GM12878 (cell line): ENCODE results near the gene TICRR. TPM values are rescaled to one million over a fixed set of nuclear protein-coding genes. Genes with fewer than 3 reads are reported as not detected.

ENCODE experiments used
- ATAC-seq: fragments of 200-7000 bp; cut with Tn5 transposase; 3 replicates; pipeline ENCODE4 v1.9.1; 2020; ENCODE audit warnings: mild to moderate bottlenecking, moderate library complexity
- BruUV-seq: library from RNA; stranded (reverse); fragments of 400-500 nt; replicated peaks from 2 replicates; lab custom pipeline; 2021; lab: Mats Ljungman, UMichigan
- CTCF ChIA-PET: fragments of 300-600 bp; sonication (Branson Sonifier 250); formaldehyde crosslinking; extraction: SDS; loops from one replicate; lab custom pipeline; 2021; ENCODE audit warnings: inconsistent platforms; lab: Yijun Ruan, JAX
- POLR2A ChIA-PET: fragments of 350-600 bp; formaldehyde crosslinking; extraction: SDS; loops from one replicate; lab custom pipeline; 2021; ENCODE audit warnings: inconsistent platforms; lab: Charles Lee
- RAD21 ChIA-PET: fragments of 300-600 bp; sonication (Branson Sonifier 250); formaldehyde crosslinking; loops from one replicate; lab custom pipeline; 2023; ENCODE audit warnings: antibody characterized with exemption; ENCODE audit not compliant: unreplicated experiment; lab: Charles Lee
- SMC1A ChIA-PET: fragments of 300-600 bp; sonication (Branson Sonifier 250); formaldehyde crosslinking; loops from one replicate; lab custom pipeline; 2023; ENCODE audit not compliant: unreplicated experiment, uncharacterized antibody; lab: Charles Lee
- DNase-seq: peaks from one replicate; pipeline ENCODE4 v3.0.0-alpha.2; 2011; ENCODE audit warnings: low read depth, low spot score
- FAIRE-seq: peaks from 3 replicates; lab custom pipeline; 2011; peaks lifted over from hg19 to GRCh38; lab: Jason Lieb, UNC
- H2AFZ ChIP-seq: 2 replicates; pipeline ENCODE4 v1.6.0; 2011; ENCODE audit warnings: low read depth, low read length, control low read depth; ENCODE audit not compliant: control insufficient read depth
- H3K27ac ChIP-seq: 2 replicates; pipeline ENCODE4 v1.5.1; 2011; ENCODE audit warnings: control low read depth; ENCODE audit not compliant: control insufficient read depth, insufficient read depth
- H3K27me3 ChIP-seq, 2 experiments: replicated peaks in 1 of 2; 2 replicates each; pipeline versions ENCODE4 v1.6.0 to v1.6.1; 2011; ENCODE audit warnings: low read length in 1 of 2; ENCODE audit not compliant: control insufficient read depth in 2 of 2, insufficient read depth in 2 of 2
- H3K36me3 ChIP-seq, 2 experiments: 2 replicates each; pipeline ENCODE4 v1.5.1; 2011; ENCODE audit warnings: low read length in 1 of 2; ENCODE audit not compliant: control insufficient read depth in 2 of 2, insufficient read depth in 2 of 2
- H3K4me1 ChIP-seq: 2 replicates; pipeline ENCODE4 v1.6.1; 2011; ENCODE audit warnings: mild to moderate bottlenecking, low read length, moderate library complexity, mixed read lengths; ENCODE audit not compliant: control insufficient read depth, insufficient read depth
- H3K4me2 ChIP-seq: 2 replicates; pipeline ENCODE4 v1.6.0; 2011; ENCODE audit warnings: control low read depth; ENCODE audit not compliant: control insufficient read depth, insufficient read depth
- H3K4me3 ChIP-seq: fragments of 200-600 bp; sonication (generic); 2 replicates; pipeline ENCODE4 v1.5.1; 2016
- H3K79me2 ChIP-seq: 2 replicates; pipeline ENCODE4 v1.6.0; 2011; ENCODE audit warnings: low read length; ENCODE audit not compliant: control insufficient read depth, insufficient read depth
- H3K9ac ChIP-seq: 2 replicates; pipeline ENCODE4 v1.8.0; 2011; ENCODE audit warnings: low read length, control low read depth, mixed read lengths; ENCODE audit not compliant: control insufficient read depth, insufficient read depth
- H3K9me3 ChIP-seq: replicated peaks from 3 replicates; pipeline ENCODE4 v1.5.1; 2011; ENCODE audit warnings: mild to moderate bottlenecking, low read length; ENCODE audit not compliant: control insufficient read depth, insufficient read depth
- H4K20me1 ChIP-seq: 2 replicates; pipeline ENCODE4 v1.6.0; 2011; ENCODE audit not compliant: control insufficient read depth, insufficient read depth
- BACH1 ChIP-seq: fragments of 450-650 bp; IDR thresholded peaks from 2 replicates; pipeline ENCODE4 v1.6.1; 2017; ENCODE audit warnings: mild to moderate bottlenecking, borderline replicate concordance
- GATAD2B ChIP-seq: fragments of 450-650 bp; conservative IDR thresholded peaks from 2 replicates; pipeline ENCODE4 v1.6.1; 2017; ENCODE audit warnings: low read depth, mild to moderate bottlenecking, moderate library complexity
- HDAC2 ChIP-seq: fragments of 200-600 bp; sonication (generic); IDR thresholded peaks from 2 replicates; pipeline ENCODE4 v1.6.1; 2017
- IKZF2 ChIP-seq, 2 experiments: fragments of 450-650 bp; IDR thresholded peaks; 2 replicates each; pipeline ENCODE4 v1.6.1; 2017; ENCODE audit warnings: mild to moderate bottlenecking in 2 of 2, moderate library complexity in 2 of 2
- MTA2 ChIP-seq: fragments of 450-650 bp; IDR thresholded peaks from 2 replicates; pipeline ENCODE4 v1.6.1; 2016; ENCODE audit warnings: low read depth, mild to moderate bottlenecking, moderate library complexity
- NFIC ChIP-seq: IDR thresholded peaks from 2 replicates; pipeline ENCODE4 v1.6.1; 2012; ENCODE audit warnings: low read depth, mild to moderate bottlenecking, inconsistent platforms, low read length, moderate library complexity
- NFYA ChIP-seq: IDR thresholded peaks from 2 replicates; pipeline ENCODE4 v1.6.1; 2011; ENCODE audit warnings: low read depth, mild to moderate bottlenecking, low read length, improper control_type of control experiment, borderline replicate concordance
- NKRF ChIP-seq: fragments of 450-650 bp; conservative IDR thresholded peaks from 2 replicates; pipeline ENCODE4 v1.6.1; 2017; ENCODE audit warnings: mild to moderate bottlenecking, moderate library complexity
- PAX8 ChIP-seq: fragments of 450-650 bp; IDR thresholded peaks from 2 replicates; pipeline ENCODE4 v1.6.1; 2017; ENCODE audit warnings: mild to moderate bottlenecking, moderate library complexity
- RUNX3 ChIP-seq: IDR thresholded peaks from 2 replicates; pipeline ENCODE4 v1.6.1; 2012; ENCODE audit warnings: low read length, inconsistent platforms
- SP1 ChIP-seq: IDR thresholded peaks from one replicate; pipeline ENCODE4 v1.6.1; 2011; ENCODE audit warnings: low read depth, low read length
- SUPT20H ChIP-seq: IDR thresholded peaks from 2 replicates; pipeline ENCODE4 v1.6.1; 2011; ENCODE audit warnings: low read depth, mild to moderate bottlenecking, low read length, moderate library complexity, borderline replicate concordance; ENCODE audit not compliant: control insufficient read depth
- ZZZ3 ChIP-seq: IDR thresholded peaks from 2 replicates; pipeline ENCODE4 v1.6.1; 2011; ENCODE audit warnings: low read depth; ENCODE audit not compliant: control insufficient read depth, insufficient read length
- WGBS: methylation state at CpG from one replicate; pipeline ENCODE4 v1.1.6; 2016; ENCODE audit warnings: low lambda C conversion rate; ENCODE audit not compliant: insufficient replicate concordance, insufficient coverage; ENCODE audit errors: missing lambda C conversion rate; 5-methylcytosine and 5-hydroxymethylcytosine counted together
- in situ Hi-C: fragments of 300-500 bp; cut with MboI; formaldehyde crosslinking; loops from 9 replicates; pipeline ENCODE4 v1.14.3; 2018; ENCODE audit warnings: mixed read lengths
- intact Hi-C: fragments of 100-400 bp; cut with micrococcal nuclease; formaldehyde crosslinking; loops from one replicate; pipeline ENCODE4 v1.14.2; 2022; ENCODE audit not compliant: unreplicated experiment
- polyA plus RNA-seq, 11 experiments: library from polyadenylated mRNA; depleted of rRNA in 4 of 11; unstranded in 6 of 11; stranded (reverse) in 5 of 11; fragments of >200 nt; fragmentation: Nextera tagmentation in 4 of 11; fragmentation: Illumina TruSeq in 1 of 11; extraction: Ambion mirVana in 4 of 11; extraction: Trizol in 1 of 11; gene quantifications; 1 replicate in 1 of 11; 2 replicates in 10 of 11; pipeline versions ENCODE4 v1.2.1 to v1.2.3, GENCODE V29; 2011 to 2016; ENCODE audit warnings: inconsistent platforms in 2 of 11, missing spikeins in 2 of 11, low read depth in 1 of 11
- total RNA-seq, 4 experiments: library from RNA; depleted of rRNA in 3 of 4; stranded (reverse); fragments of >200 nt in 3 of 4; fragmentation: Illumina TruSeq in 1 of 4; extraction: Trizol in 1 of 4; gene quantifications; 2 replicates each; pipeline versions ENCODE4 v1.2.1 to v1.2.3, GENCODE V29; 2013 to 2021

TICRR gene
- total and polyA plus RNA-seq, 10 of the 15 experiments (the other 5 are each of a cell fraction or from before 2014, with no cell fraction given): 0.58 to 21.5 (median 11.5) TPM

GRCh38 chr15:89621547-89621946, 46.3 kb downstream of the TICRR start (continued):
- no peak for TF ChIP-seq NKRF
- TF ChIP-seq HDAC2: no peak
- TF ChIP-seq ZZZ3: no peak
- no peak for TF ChIP-seq RUNX3
- TF ChIP-seq NFYA: no peak
- TF ChIP-seq GATAD2B: no peak
- TF ChIP-seq NFIC: no peak
- TF ChIP-seq MTA2: no peak

GRCh38 chr15:89623165-89623564, 47.9 kb downstream of the TICRR start:
- ChIA-PET CTCF (no interaction called here), SMC1A (no interaction called here)

More at GRCh38 chr15:89623165-89623564, 47.9 kb downstream of the TICRR start:
- 100% methylated on average over 1 of the region's 1 CpG for WGBS
- ATAC-seq: no peak
- no peak overlapping the region for H3K4me2 ChIP-seq
- no peak for FAIRE-seq
- H4K20me1 ChIP-seq: no peaks in the 10 kb centered on the region
- no peaks in the 10 kb centered on the region for H3K4me1 ChIP-seq
- POLR2A ChIA-PET: no interaction called here
- no peaks in the 10 kb centered on the region for H3K27me3 ChIP-seq
- H2AFZ ChIP-seq: no peak overlapping the region
- in situ Hi-C loops (no loop called here), intact Hi-C loops (no loop called here)
- no peaks in the 10 kb centered on the region for H3K9me3 ChIP-seq
- no peaks in the 10 kb centered on the region for H3K79me2 ChIP-seq
- BruUV-seq: no TSS peak
- no peak overlapping the region for H3K4me3 ChIP-seq
- peaks cover 19 to 39% of the 10 kb centered on the region in 2 experiments for H3K36me3 ChIP-seq
- no peak for TF ChIP-seq SUPT20H
- TF ChIP-seq PAX8: no peak
- TF ChIP-seq SP1: no peak
- no peak for TF ChIP-seq BACH1
- no peak for TF ChIP-seq NKRF
- no peak for TF ChIP-seq IKZF2 (IDR thresholded peaks at IDR 0.05)
- H3K9ac ChIP-seq: no peak overlapping the region
- RAD21 ChIA-PET: no interaction called here
- DNase-seq: no peak
- H3K27ac ChIP-seq: no peak overlapping the region
